DND-41 (cell line): ENCODE results near the gene MB21D2.

Experiments used
- ATAC-seq: fragments of 200-7000 bp; cut with Tn5 transposase; 3 replicates; pipeline ENCODE4 v1.9.1; 2021; ENCODE audit warnings: low read depth; ENCODE audit not compliant: insufficient read depth
- DNase-seq: peaks from one replicate; pipeline ENCODE4 v3.0.0-alpha.2; 2020
- H2AFZ ChIP-seq: 2 replicates; pipeline ENCODE4 v1.6.0; 2012; ENCODE audit warnings: low read depth, low read length
- H3K27ac ChIP-seq: 2 replicates; pipeline ENCODE4 v1.5.1; 2012; ENCODE audit warnings: low read length, inconsistent platforms
- H3K27me3 ChIP-seq: fragments of 200-600 bp; sonication (generic); 2 replicates; pipeline ENCODE4 v1.6.0; 2012; ENCODE audit warnings: low read length, mild to moderate bottlenecking, inconsistent platforms; ENCODE audit not compliant: insufficient read depth, poor library complexity
- H3K36me3 ChIP-seq: 2 replicates; pipeline ENCODE4 v1.5.1; 2012; ENCODE audit warnings: low read length, inconsistent platforms; ENCODE audit not compliant: insufficient read depth
- H3K4me1 ChIP-seq: 2 replicates; pipeline ENCODE4 v1.5.1; 2012; ENCODE audit warnings: mild to moderate bottlenecking, low read length; ENCODE audit not compliant: insufficient read depth
- H3K4me2 ChIP-seq: 2 replicates; pipeline ENCODE4 v1.6.0; 2012; ENCODE audit warnings: mild to moderate bottlenecking, moderate library complexity, low read length, inconsistent platforms; ENCODE audit not compliant: insufficient read depth
- H3K4me3 ChIP-seq, 2 experiments: fragments of 200-600 bp in 1 of 2; shearing (Covaris generic) in 1 of 2; 2 replicates each; pipeline ENCODE4 v1.5.1; 2012 to 2016; ENCODE audit warnings: inconsistent platforms in 2 of 2, low read length in 2 of 2, mild to moderate bottlenecking in 2 of 2, low read depth in 1 of 2, moderate library complexity in 1 of 2
- H3K79me2 ChIP-seq: 2 replicates; pipeline ENCODE4 v1.6.0; 2012; ENCODE audit warnings: low read length, inconsistent platforms; ENCODE audit not compliant: insufficient read depth
- H3K9ac ChIP-seq: 2 replicates; pipeline ENCODE4 v1.6.0; 2012; ENCODE audit warnings: low read depth, mild to moderate bottlenecking, inconsistent platforms, low read length, moderate library complexity
- H3K9me3 ChIP-seq: 2 replicates; pipeline ENCODE4 v1.5.1; 2012; ENCODE audit warnings: low read length, moderate library complexity, mild to moderate bottlenecking, inconsistent platforms; ENCODE audit not compliant: insufficient read depth, severe bottlenecking
- H4K20me1 ChIP-seq: 2 replicates; pipeline ENCODE4 v1.6.0; 2012; ENCODE audit warnings: low read length; ENCODE audit not compliant: insufficient read depth
- CTCF ChIP-seq: IDR thresholded peaks from 2 replicates; pipeline ENCODE4 v1.5.1; 2012; ENCODE audit warnings: borderline replicate concordance, low read length, moderate library complexity, mild to moderate bottlenecking; ENCODE audit not compliant: poor library complexity, severe bottlenecking; ENCODE audit errors: extremely low read depth
- EZH2 ChIP-seq: IDR thresholded peaks from 3 replicates; pipeline ENCODE4 v1.6.1; 2012; ENCODE audit warnings: borderline replicate concordance, low read depth, mild to moderate bottlenecking, moderate library complexity, low read length, inconsistent platforms; ENCODE audit not compliant: severe bottlenecking

Gene MB21D2

GRCh38 chr3:192940129-192940528 is 22.5 kb upstream of the MB21D2 start:
- ATAC-seq, result no peak
- no peaks in the 10 kb centered on the region for H3K4me1 ChIP-seq
- no peaks in the 10 kb centered on the region for H3K79me2 ChIP-seq
- no peaks in the 10 kb centered on the region for H3K9me3 ChIP-seq
- no peaks in the 10 kb centered on the region for H3K27me3 ChIP-seq
- H3K36me3 ChIP-seq, result no peaks in the 10 kb centered on the region
- no peak overlapping the region for H3K4me2 ChIP-seq
- no peak overlapping the region for H2AFZ ChIP-seq
- H4K20me1 ChIP-seq, result no peaks in the 10 kb centered on the region
- no peak overlapping the region for H3K4me3 ChIP-seq
- TF ChIP-seq EZH2, result no peak
- no peak for TF ChIP-seq CTCF
- H3K9ac ChIP-seq, result no peak overlapping the region
- DNase-seq, result no peak
- H3K27ac ChIP-seq, result no peak overlapping the region

- H3K9me3 ChIP-seq, result no peaks in the 10 kb centered on the region
- ATAC-seq (no peak), DNase-seq (no peak)
- H3K27me3 ChIP-seq, result no peaks in the 10 kb centered on the region
- H3K4me1 ChIP-seq, result no peaks in the 10 kb centered on the region
- no peak overlapping the region for H3K27ac ChIP-seq
- no peak overlapping the region for H3K4me2 ChIP-seq
- TF ChIP-seq CTCF, result no peak
- no peak for TF ChIP-seq EZH2
- no peak overlapping the region for H2AFZ ChIP-seq
- no peak overlapping the region for H3K9ac ChIP-seq
- no peaks in the 10 kb centered on the region for H3K79me2 ChIP-seq
- no peaks in the 10 kb centered on the region for H4K20me1 ChIP-seq
- no peaks in the 10 kb centered on the region for H3K36me3 ChIP-seq
- H3K4me3 ChIP-seq, result no peak overlapping the region
Measured at GRCh38 chr3:192935441-192935840, 17.8 kb upstream of the MB21D2 start.

GRCh38 chr3:192933779-192934460 is 16.3 kb upstream of the MB21D2 start:
- H3K27me3 ChIP-seq, result no peaks in the 10 kb centered on the region
- H3K4me3 ChIP-seq, result no peak overlapping the region
- no peaks in the 10 kb centered on the region for H4K20me1 ChIP-seq
- H3K4me1 ChIP-seq, result no peaks in the 10 kb centered on the region
- no peak overlapping the region for H3K9ac ChIP-seq
- no peak overlapping the region for H3K27ac ChIP-seq
- H2AFZ ChIP-seq, result no peak overlapping the region
- no peak for ATAC-seq
- no peak overlapping the region for H3K4me2 ChIP-seq
- H3K79me2 ChIP-seq, result no peaks in the 10 kb centered on the region
- DNase-seq, result no peak
- TF ChIP-seq CTCF (no peak), EZH2 (no peak)
- H3K36me3 ChIP-seq, result no peaks in the 10 kb centered on the region
- no peaks in the 10 kb centered on the region for H3K9me3 ChIP-seq

- TF ChIP-seq EZH2 (no peak), CTCF (no peak)
- Histone ChIP-seq H3K9me3 (no peaks in the 10 kb centered on the region), H3K4me2 (no peak overlapping the region), H3K4me1 (no peaks in the 10 kb centered on the region), H3K27me3 (no peaks in the 10 kb centered on the region), H3K4me3 (no peak overlapping the region), H3K79me2 (no peaks in the 10 kb centered on the region), H3K9ac (no peak overlapping the region), H3K27ac (no peak overlapping the region), H2AFZ (no peak overlapping the region), H4K20me1 (no peaks in the 10 kb centered on the region), H3K36me3 (no peaks in the 10 kb centered on the region)
- ATAC-seq (no peak), DNase-seq (no peak)
Measured at GRCh38 chr3:192933259-192933658, 15.6 kb upstream of the MB21D2 start.
